Activated T-cell treated with anti-CD3 and anti-CD28 coated beads for 48 hours (primary cell): Measurements from ENCODE around the gene TBC1D22A.

Source experiments
- DNase-seq: peaks from one replicate; pipeline ENCODE4 v3.0.0-alpha.2; 2020; ENCODE audit warnings: low read depth

The TBC1D22A gene

GRCh38 chr22:46860562-46860961, 98.1 kb downstream of the TBC1D22A start:
- no peak for DNase-seq

GRCh38 chr22:46861468-46862367, 99.3 kb downstream of the TBC1D22A start:
- DNase-seq: no peak

- DNase-seq: no peak
Measured at GRCh38 chr22:46862418-46863324, 100.2 kb downstream of the TBC1D22A start.

GRCh38 chr22:46863794-46864193, 101.3 kb downstream of the TBC1D22A start:
- DNase-seq: no peak

- no peak for DNase-seq
Measured at GRCh38 chr22:46864314-46865051, 102.0 kb downstream of the TBC1D22A start.

- DNase-seq: no peak
Measured at GRCh38 chr22:46865052-46865434, 102.6 kb downstream of the TBC1D22A start.

GRCh38 chr22:46865642-46866041, 103.2 kb downstream of the TBC1D22A start:
- no peak for DNase-seq

GRCh38 chr22:46866591-46866990, 104.1 kb downstream of the TBC1D22A start:
- DNase-seq: no peak

GRCh38 chr22:46867106-46867505, 104.7 kb downstream of the TBC1D22A start:
- DNase-seq: no peak

- no peak for DNase-seq
Measured at GRCh38 chr22:46869329-46869728, 106.9 kb downstream of the TBC1D22A start.

- no peak for DNase-seq
Measured at GRCh38 chr22:46869831-46870441, 107.5 kb downstream of the TBC1D22A start.

- no peak for DNase-seq
Measured at GRCh38 chr22:46871826-46872225, 109.4 kb downstream of the TBC1D22A start.

- DNase-seq: no peak
Measured at GRCh38 chr22:46875089-46875488, 112.6 kb downstream of the TBC1D22A start.

- no peak for DNase-seq
Measured at GRCh38 chr22:46876357-46876934, 114.0 kb downstream of the TBC1D22A start.

GRCh38 chr22:46878191-46878948, 115.9 kb downstream of the TBC1D22A start:
- no peak for DNase-seq

- DNase-seq: no peak
Measured at GRCh38 chr22:46879083-46879482, 116.6 kb downstream of the TBC1D22A start.

GRCh38 chr22:46881373-46882118, 119.1 kb downstream of the TBC1D22A start:
- peak; percentile 4 for DNase-seq

GRCh38 chr22:46883092-46883910, 120.9 kb downstream of the TBC1D22A start:
- no peak for DNase-seq

GRCh38 chr22:46884365-46884764, 121.9 kb downstream of the TBC1D22A start:
- DNase-seq: no peak
